Measurements from ENCODE around the gene FAM13A. TPM values are rescaled to one million over a fixed set of nuclear protein-coding genes. Genes with fewer than 3 reads are reported as not detected.

Gene FAM13A
- 2.1 and 3.4 TPM in 2 replicates for total RNA-seq
- 1.8 TPM for total RNA-seq (2013)
- 0.51 and 0.61 TPM in 2 replicates for polyA plus RNA-seq
- 1.0 and 1.4 TPM in 2 replicates for polyA minus RNA-seq

DNA sequence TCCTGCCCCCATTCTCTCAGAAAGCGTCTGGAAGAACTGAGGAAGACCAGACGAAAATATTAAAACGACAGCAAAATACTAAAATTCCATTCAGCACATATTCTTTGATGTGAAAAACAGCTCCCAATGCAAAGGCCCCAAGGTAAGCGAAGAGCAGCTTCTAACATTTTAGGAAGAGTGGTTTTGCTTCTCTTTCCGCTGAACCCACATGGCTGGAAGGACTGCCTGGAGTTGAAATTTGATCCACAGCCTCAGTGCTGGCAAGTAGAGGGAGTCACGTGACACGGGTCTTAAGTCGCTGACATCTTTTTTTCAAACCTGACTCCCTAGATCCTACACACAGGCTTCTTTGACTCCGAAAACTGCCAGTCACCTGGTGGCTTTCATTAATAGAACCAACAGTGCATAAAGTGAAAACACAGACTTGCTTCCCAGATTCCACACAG is at the start of gene FAM13A:
FAM13A (minus strand) TSS at position 233 of the 446 bp plus-strand sequence; CDS start at position 12, 221 bp downstream.
- ATAC-seq (ENCODE audit: low read depth) (no peak), DNase-seq (peak; percentile 35)
- peak within 1 kb of the TSS in 4 of 5 experiments; percentile 1 to 36 (median 21) for H3K4me3 ChIP-seq (ENCODE audit: control extremely low read depth in 1 of 5, extremely low read depth in 1 of 5, insufficient read depth in 1 of 5, low read depth in 2 of 5, low read length in 4 of 5)

DNA sequence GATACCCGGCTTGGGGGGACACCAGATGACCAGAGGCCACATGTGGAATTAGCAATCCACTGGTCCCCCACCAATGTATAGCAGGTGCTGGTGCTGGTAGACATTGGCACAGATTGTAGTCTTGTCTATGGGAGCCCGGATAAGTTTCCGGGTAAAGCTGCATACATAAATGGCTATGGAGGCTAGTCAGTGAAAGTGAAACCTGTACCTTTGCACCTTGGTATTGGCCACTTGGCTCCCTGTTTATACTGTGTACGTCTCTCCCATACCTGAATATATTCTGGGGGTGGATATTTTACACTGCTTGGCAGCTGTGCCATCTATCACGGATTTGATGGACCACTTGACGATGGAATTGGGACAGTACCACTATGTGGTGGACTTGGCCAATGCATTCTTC is 48.7 kb upstream of the FAM13A start:
- Histone ChIP-seq H3K27me3 (replicated peaks in 1 of 4; ENCODE audit: control extremely low read depth in 1 of 4, control insufficient read depth in 3 of 4, insufficient read depth in 4 of 4, low read length in 3 of 4) (peaks cover 0 to 8% (median 1%) of the 10 kb centered on the region in 4 experiments), H3K27ac (ENCODE audit: low read length in 2 of 2) (no peak overlapping the region), H3K4me3 (ENCODE audit: control extremely low read depth in 1 of 5, extremely low read depth in 1 of 5, insufficient read depth in 1 of 5, low read depth in 2 of 5, low read length in 4 of 5) (no peak overlapping the region), H3K9ac (ENCODE audit: low read length) (no peak overlapping the region), H2AFZ (ENCODE audit: insufficient read depth, low read depth, low read length, poor library complexity, severe bottlenecking) (no peak overlapping the region), H3K9me3 (ENCODE audit: control extremely low read depth in 1 of 3, control insufficient read depth in 2 of 3, insufficient read depth in 1 of 3, low read length in 2 of 3) (peaks cover 0 to 13% (median 0%) of the 10 kb centered on the region in 3 donors), H3K36me3 (replicated peaks in 1 of 2; ENCODE audit: control extremely low read depth in 1 of 2, control insufficient read depth in 1 of 2, extremely low read depth in 1 of 2, insufficient read depth in 2 of 2, low read length in 1 of 2) (no peaks in the 10 kb centered on the region), H3K79me2 (ENCODE audit: control insufficient read depth, insufficient read depth, low read length) (no peaks in the 10 kb centered on the region), H4K20me1 (ENCODE audit: control insufficient read depth, insufficient read depth, low read length, poor library complexity, severe bottlenecking) (no peaks in the 10 kb centered on the region), H3K4me1 (ENCODE audit: control insufficient read depth in 2 of 2, insufficient read depth in 2 of 2, low read length in 2 of 2) (peaks cover 13 to 14% of the 10 kb centered on the region in 2 donors), H3K4me2 (replicated peaks; ENCODE audit: low read depth, low read length, poor library complexity, severe bottlenecking) (no peak overlapping the region)
- DNase-seq (no peak), ATAC-seq (ENCODE audit: low read depth) (no peak)
- ChIA-PET CTCF (no interaction called here), POLR2A (no interaction called here)
- 95% methylated on average over 5 of the region's 6 CpGs for WGBS (ENCODE audit: insufficient coverage)
- peaks cover 20% of the 10 kb centered on the region for H3K4me1 Mint-ChIP-seq
- intact Hi-C loops (cut with micrococcal nuclease): no loop called here
- no peak overlapping the region for H3K4me3 Mint-ChIP-seq
- no peak overlapping the region for H3K27ac Mint-ChIP-seq
- H3K9me3 Mint-ChIP-seq (ENCODE audit: insufficient read depth): peaks cover 5% of the 10 kb centered on the region
- TF ChIP-seq, protein P1, sequence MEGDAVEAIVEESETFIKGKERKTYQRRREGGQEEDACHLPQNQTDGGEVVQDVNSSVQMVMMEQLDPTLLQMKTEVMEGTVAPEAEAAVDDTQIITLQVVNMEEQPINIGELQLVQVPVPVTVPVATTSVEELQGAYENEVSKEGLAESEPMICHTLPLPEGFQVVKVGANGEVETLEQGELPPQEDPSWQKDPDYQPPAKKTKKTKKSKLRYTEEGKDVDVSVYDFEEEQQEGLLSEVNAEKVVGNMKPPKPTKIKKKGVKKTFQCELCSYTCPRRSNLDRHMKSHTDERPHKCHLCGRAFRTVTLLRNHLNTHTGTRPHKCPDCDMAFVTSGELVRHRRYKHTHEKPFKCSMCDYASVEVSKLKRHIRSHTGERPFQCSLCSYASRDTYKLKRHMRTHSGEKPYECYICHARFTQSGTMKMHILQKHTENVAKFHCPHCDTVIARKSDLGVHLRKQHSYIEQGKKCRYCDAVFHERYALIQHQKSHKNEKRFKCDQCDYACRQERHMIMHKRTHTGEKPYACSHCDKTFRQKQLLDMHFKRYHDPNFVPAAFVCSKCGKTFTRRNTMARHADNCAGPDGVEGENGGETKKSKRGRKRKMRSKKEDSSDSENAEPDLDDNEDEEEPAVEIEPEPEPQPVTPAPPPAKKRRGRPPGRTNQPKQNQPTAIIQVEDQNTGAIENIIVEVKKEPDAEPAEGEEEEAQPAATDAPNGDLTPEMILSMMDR (IDR thresholded peaks at IDR 0.05): no peak
- TF ChIP-seq EZH2 (IDR thresholded peaks at IDR 0.05; ENCODE audit: borderline replicate concordance, insufficient read depth, low read depth, low read length, poor library complexity, severe bottlenecking): no peak
- H3K27me3 Mint-ChIP-seq: peaks cover 2% of the 10 kb centered on the region

More for the DNA sequence above, at the start of gene FAM13A:
- no peaks in the 10 kb centered on the region for H3K36me3 ChIP-seq (replicated peaks in 1 of 2; ENCODE audit: control extremely low read depth in 1 of 2, control insufficient read depth in 1 of 2, extremely low read depth in 1 of 2, insufficient read depth in 2 of 2, low read length in 1 of 2)
- H3K9me3 Mint-ChIP-seq (ENCODE audit: insufficient read depth): peaks cover 5% of the 10 kb centered on the region
- no peaks in the 10 kb centered on the region for H3K27me3 ChIP-seq (replicated peaks in 1 of 4; ENCODE audit: control extremely low read depth in 1 of 4, control insufficient read depth in 3 of 4, insufficient read depth in 4 of 4, low read length in 3 of 4)
- H3K4me1 ChIP-seq (ENCODE audit: control insufficient read depth in 2 of 2, insufficient read depth in 2 of 2, low read length in 2 of 2): peaks cover 0 to 8% of the 10 kb centered on the region in 2 donors
- no peak within 1 kb of the TSS for H3K27ac ChIP-seq (ENCODE audit: low read length in 2 of 2)
- H2AFZ ChIP-seq (ENCODE audit: insufficient read depth, low read depth, low read length, poor library complexity, severe bottlenecking): peak within 1 kb of the TSS; percentile 66
- CTCF ChIA-PET: interaction anchor here (1.0 to 1.6 kb wide), 2 partner anchors 33 to 34 kb away, joined by 3 to 5 read pairs; no protein-coding TSS in a partner anchor
- no peaks in the 10 kb centered on the region for H4K20me1 ChIP-seq (ENCODE audit: control insufficient read depth, insufficient read depth, low read length, poor library complexity, severe bottlenecking)
- peak within 1 kb of the TSS; percentile 44 for H3K9ac ChIP-seq (ENCODE audit: low read length)
- peak within 1 kb of the TSS; percentile 53 for H3K4me2 ChIP-seq (replicated peaks; ENCODE audit: low read depth, low read length, poor library complexity, severe bottlenecking)
- no peak within 1 kb of the TSS for H3K27ac Mint-ChIP-seq
- 8% methylated on average over 6 of the region's 9 CpGs for WGBS (ENCODE audit: insufficient coverage)
- POLR2A ChIA-PET: no interaction called here
- peaks cover 3% of the 10 kb centered on the region for H3K27me3 Mint-ChIP-seq
- intact Hi-C loops (cut with micrococcal nuclease): no loop called here
- H3K4me3 Mint-ChIP-seq: peak within 1 kb of the TSS; percentile 73
- no peaks in the 10 kb centered on the region for H3K79me2 ChIP-seq (ENCODE audit: control insufficient read depth, insufficient read depth, low read length)
- peaks cover 13% of the 10 kb centered on the region for H3K4me1 Mint-ChIP-seq
- no peak for TF ChIP-seq EZH2 (IDR thresholded peaks at IDR 0.05; ENCODE audit: borderline replicate concordance, insufficient read depth, low read depth, low read length, poor library complexity, severe bottlenecking)
- TF ChIP-seq, protein P1 (IDR thresholded peaks at IDR 0.05): no peak
- no peaks in the 10 kb centered on the region for H3K9me3 ChIP-seq (ENCODE audit: control extremely low read depth in 1 of 3, control insufficient read depth in 2 of 3, insufficient read depth in 1 of 3, low read length in 2 of 3)
